SU-DHL-6 (cell line): Measurements from ENCODE around the gene GRSF1.

Source experiments
- H2AFZ ChIP-seq: fragments of 200-600 bp; sonication (generic); 2 replicates; pipeline ENCODE4 v1.6.1; 2014; ENCODE audit warnings: low read depth, mild to moderate bottlenecking, moderate library complexity, mixed read lengths, antibody characterized with exemption, low read length; ENCODE audit not compliant: severe bottlenecking
- H3F3A ChIP-seq: fragments of 200-600 bp; shearing (Covaris generic); 2 replicates; pipeline ENCODE4 v1.6.0; 2016; ENCODE audit warnings: antibody characterized with exemption, mild to moderate bottlenecking; ENCODE audit not compliant: insufficient read depth
- H3K27ac ChIP-seq: fragments of 200-600 bp; sonication (generic); 2 replicates; pipeline ENCODE4 v1.5.1; 2016; ENCODE audit warnings: low read depth, mild to moderate bottlenecking, low read length, moderate library complexity, mixed read lengths
- H3K27me3 ChIP-seq: fragments of 200-600 bp; sonication (generic), shearing (Covaris generic); 2 replicates; pipeline ENCODE4 v1.6.0; 2014; ENCODE audit warnings: mild to moderate bottlenecking, low read length
- H3K36me3 ChIP-seq: fragments of 200-600 bp; sonication (generic); 2 replicates; pipeline ENCODE4 v1.6.1; 2014; ENCODE audit warnings: mild to moderate bottlenecking, low read length, mixed read lengths
- H3K4me2 ChIP-seq: fragments of 300-600, 200-600 bp; shearing (Covaris generic), sonication (generic); 2 replicates; pipeline ENCODE4 v1.6.0; 2014; ENCODE audit warnings: low read length, low read depth, mild to moderate bottlenecking; ENCODE audit not compliant: poor library complexity, severe bottlenecking
- H3K4me3 ChIP-seq: fragments of 200-600 bp; sonication (generic); 2 replicates; pipeline ENCODE4 v1.5.1; 2014; ENCODE audit warnings: antibody characterized with exemption, low read length, mild to moderate bottlenecking, mixed read lengths; ENCODE audit not compliant: insufficient read depth, poor library complexity, severe bottlenecking
- H3K79me2 ChIP-seq: fragments of 200-600 bp; sonication (generic); 2 replicates; pipeline ENCODE4 v1.6.1; 2014; ENCODE audit warnings: mild to moderate bottlenecking, low read length, moderate library complexity; ENCODE audit not compliant: insufficient read depth
- H3K9ac ChIP-seq: fragments of 200-600 bp; sonication (generic); 2 replicates; pipeline ENCODE4 v1.7.0; 2014; ENCODE audit warnings: mild to moderate bottlenecking, low read length
- H3K9me2 ChIP-seq: fragments of 200-600 bp; sonication (generic); replicated peaks from 2 replicates; pipeline ENCODE4 v1.6.1; 2014; ENCODE audit warnings: low read length; ENCODE audit not compliant: insufficient read depth
- H3K9me3 ChIP-seq: fragments of 200-600 bp; sonication (generic); 2 replicates; pipeline ENCODE4 v1.6.1; 2014; ENCODE audit warnings: low read length, mixed read lengths; ENCODE audit not compliant: insufficient read depth
- H4K20me1 ChIP-seq: fragments of 200-600 bp; sonication (generic); 2 replicates; pipeline ENCODE4 v1.6.1; 2014; ENCODE audit warnings: low read depth, mild to moderate bottlenecking, antibody characterized with exemption, low read length, moderate library complexity, mixed read lengths
- CTCF ChIP-seq: fragments of 200-600 bp; sonication (generic); IDR thresholded peaks from one replicate; pipeline ENCODE4 v1.5.1; 2017; ENCODE audit warnings: antibody characterized with exemption, mild to moderate bottlenecking, low read length, moderate library complexity; ENCODE audit not compliant: insufficient read depth, poor library complexity, severe bottlenecking
- EZH2phosphoT487 ChIP-seq: fragments of 200-600 bp; sonication (generic), shearing (Covaris generic); conservative IDR thresholded peaks from 2 replicates; pipeline ENCODE4 v1.6.1; 2018; ENCODE audit warnings: mild to moderate bottlenecking, antibody characterized with exemption, low read length, moderate library complexity, mixed read lengths

GRSF1 gene

GRCh38 chr4:70829492-70829891 is 10.2 kb downstream of the GRSF1 start:
- peaks cover 6% of the 10 kb centered on the region; the same call in 1 of the 2 replicates for H3K79me2 ChIP-seq
- H3F3A ChIP-seq = no peaks in the 10 kb centered on the region
- no peak overlapping the region for H3K9ac ChIP-seq
- no peaks in the 10 kb centered on the region for H3K9me2 ChIP-seq
- no peak overlapping the region for H3K27ac ChIP-seq
- TF ChIP-seq CTCF (no peak), EZH2phosphoT487 (no peak)
- no peaks in the 10 kb centered on the region for H4K20me1 ChIP-seq
- H3K27me3 ChIP-seq = no peaks in the 10 kb centered on the region
- no peak overlapping the region for H3K4me2 ChIP-seq
- no peak overlapping the region for H3K4me3 ChIP-seq
- H3K36me3 ChIP-seq = peaks cover 6% of the 10 kb centered on the region; the same call in 1 of the 2 replicates
- no peak overlapping the region for H2AFZ ChIP-seq
- H3K9me3 ChIP-seq = no peaks in the 10 kb centered on the region

GRCh38 chr4:70829015-70829414 is 10.7 kb downstream of the GRSF1 start:
- Histone ChIP-seq H4K20me1 (no peaks in the 10 kb centered on the region), H3K4me2 (no peak overlapping the region), H3F3A (no peaks in the 10 kb centered on the region), H3K9ac (no peak overlapping the region), H3K36me3 (peaks cover 6% of the 10 kb centered on the region; the same call in 1 of the 2 replicates), H3K4me3 (no peak overlapping the region), H3K27ac (no peak overlapping the region), H3K27me3 (no peaks in the 10 kb centered on the region), H3K79me2 (0 out of 2 replicates have a peak, but pooled peaks cover 3% of the 10 kb centered on the region), H3K9me2 (no peaks in the 10 kb centered on the region), H2AFZ (no peak overlapping the region), H3K9me3 (no peaks in the 10 kb centered on the region)
- TF ChIP-seq CTCF (no peak), EZH2phosphoT487 (no peak)

- no peak for TF ChIP-seq EZH2phosphoT487
- no peak for TF ChIP-seq CTCF
- no peak overlapping the region for H3K27ac ChIP-seq
- H4K20me1 ChIP-seq = no peaks in the 10 kb centered on the region
- H3K4me2 ChIP-seq = no peak overlapping the region
- no peaks in the 10 kb centered on the region; the same call in 1 of the 2 replicates for H3F3A ChIP-seq
- H3K27me3 ChIP-seq = no peaks in the 10 kb centered on the region
- H2AFZ ChIP-seq = no peak overlapping the region
- no peaks in the 10 kb centered on the region for H3K9me3 ChIP-seq
- no peak overlapping the region for H3K9ac ChIP-seq
- no peaks in the 10 kb centered on the region for H3K79me2 ChIP-seq
- H3K4me3 ChIP-seq = no peak overlapping the region
- no peaks in the 10 kb centered on the region for H3K9me2 ChIP-seq
- peaks cover 8% of the 10 kb centered on the region; the same call in 1 of the 2 replicates for H3K36me3 ChIP-seq
These were observed 20.8 kb downstream of the GRSF1 start for GRCh38 chr4:70818921-70819320.
